KOPT-K1 (cell line): Measurements from ENCODE around the gene ACSS3.

Experiments used
- H3K27ac ChIP-seq: fragments of 200-600 bp; sonication (generic); 2 replicates; pipeline ENCODE4 v1.5.1; 2016; ENCODE audit warnings: antibody characterized with exemption, mild to moderate bottlenecking, low read depth, low read length; ENCODE audit not compliant: poor library complexity, severe bottlenecking
- H3K36me3 ChIP-seq: fragments of 200-600 bp; sonication (generic); 2 replicates; pipeline ENCODE4 v1.5.1; 2017; ENCODE audit warnings: antibody characterized with exemption, mild to moderate bottlenecking, low read length, moderate library complexity; ENCODE audit not compliant: insufficient read depth
- H3K9me3 ChIP-seq: fragments of 200-600 bp; sonication (generic); 2 replicates; pipeline ENCODE4 v1.5.1; 2017; ENCODE audit warnings: antibody characterized with exemption, low read length, mild to moderate bottlenecking; ENCODE audit not compliant: insufficient read depth, poor library complexity, severe bottlenecking

Gene ACSS3

DNA sequence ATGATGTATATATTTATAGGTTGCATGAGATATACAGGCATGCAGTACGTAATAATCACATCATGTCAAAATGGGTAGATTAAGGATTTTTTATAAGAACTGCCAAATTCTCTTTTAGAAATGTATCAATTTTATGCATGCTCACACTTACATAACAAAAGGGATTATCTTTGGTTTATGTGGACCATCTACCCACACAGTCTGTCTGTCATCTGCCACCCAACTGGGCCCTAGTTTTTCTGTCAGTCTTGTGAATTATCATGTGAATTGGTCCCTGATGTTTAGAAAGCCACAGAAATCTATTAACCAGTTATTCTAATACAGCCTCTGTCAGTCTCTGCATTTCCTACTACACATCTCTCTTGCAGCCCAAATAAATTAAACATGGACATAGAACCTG lies 133.4 kb downstream of the ACSS3 start:
- H3K36me3 ChIP-seq, result no peaks in the 10 kb centered on the region
- H3K27ac ChIP-seq, result no peak overlapping the region
- H3K9me3 ChIP-seq, result no peaks in the 10 kb centered on the region

DNA sequence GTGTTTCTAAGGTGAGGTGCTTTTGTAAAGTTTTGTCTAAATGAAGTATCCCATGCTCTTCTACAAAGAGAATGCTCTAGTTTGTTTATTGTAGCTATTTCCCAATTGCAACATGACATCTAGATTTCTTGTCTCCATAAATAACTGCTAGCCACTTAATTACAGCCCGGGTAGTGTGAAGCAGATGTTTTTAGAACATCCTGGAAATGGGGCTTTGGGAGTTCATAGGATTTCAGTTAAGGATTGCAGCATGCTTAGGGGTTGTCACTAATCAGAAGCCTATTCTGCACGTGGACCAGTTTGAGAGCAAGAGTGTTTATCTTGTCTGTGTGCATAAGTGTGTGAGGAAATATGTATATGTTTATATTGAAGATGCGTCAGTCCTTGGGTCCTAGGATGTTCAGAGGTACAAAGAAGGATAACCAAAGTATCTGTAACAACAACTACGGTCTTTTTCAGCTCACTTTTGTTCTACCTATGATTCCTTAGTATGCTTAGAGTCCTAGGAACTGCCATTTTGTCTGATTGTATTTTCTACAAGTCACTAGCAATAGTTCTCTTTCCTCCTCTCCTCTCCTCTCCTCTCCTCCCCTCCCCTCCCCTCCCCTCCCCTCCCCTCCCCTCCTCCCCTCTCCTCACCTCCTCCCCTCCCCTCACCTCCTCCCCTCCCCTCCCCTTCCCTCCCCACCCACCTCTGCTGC lies 135.3 kb downstream of the ACSS3 start:
- no peak overlapping the region for H3K27ac ChIP-seq
- H3K36me3 ChIP-seq, result no peaks in the 10 kb centered on the region
- no peaks in the 10 kb centered on the region for H3K9me3 ChIP-seq

DNA sequence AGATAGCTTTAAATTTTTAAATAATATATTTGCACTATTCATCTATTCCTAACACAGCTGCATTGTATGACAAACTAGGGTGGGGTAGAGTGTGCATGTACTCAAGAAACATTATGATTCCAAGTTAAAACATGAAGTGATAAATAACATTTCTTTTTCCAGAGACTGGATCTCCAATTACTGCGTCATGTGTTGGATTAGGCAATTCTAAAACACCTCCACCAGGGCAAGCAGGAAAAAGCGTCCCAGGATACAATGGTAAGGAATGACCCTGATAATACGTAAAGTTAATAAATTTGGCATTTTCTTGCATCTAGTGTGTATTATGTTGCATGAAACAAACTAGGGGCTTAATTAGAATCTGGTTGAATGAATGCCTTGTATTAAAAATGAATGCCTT lies 138.9 kb downstream of the ACSS3 start:
- H3K9me3 ChIP-seq, result no peaks in the 10 kb centered on the region
- H3K36me3 ChIP-seq, result no peaks in the 10 kb centered on the region
- H3K27ac ChIP-seq, result no peak overlapping the region

DNA sequence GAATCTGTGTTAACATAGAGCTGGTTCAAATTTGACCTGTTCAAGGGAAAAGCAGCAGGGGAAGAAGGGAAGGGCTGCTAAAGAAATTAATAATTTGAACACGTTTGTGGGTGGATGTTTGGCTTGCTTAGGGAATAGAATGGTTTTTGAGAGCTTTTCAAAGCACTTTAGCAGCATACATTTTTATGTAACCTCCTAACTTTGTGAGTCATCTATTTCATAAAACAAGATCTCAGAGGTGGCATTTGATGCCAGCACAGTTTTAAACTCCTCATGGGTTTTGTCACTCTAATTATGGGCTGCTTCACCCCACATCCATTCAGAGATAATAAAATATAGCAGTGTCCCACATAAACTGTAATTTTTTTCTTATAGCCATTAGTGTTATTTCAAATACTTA lies 143.8 kb downstream of the ACSS3 start:
- H3K27ac ChIP-seq, result no peak overlapping the region
- H3K36me3 ChIP-seq, result no peaks in the 10 kb centered on the region
- no peaks in the 10 kb centered on the region for H3K9me3 ChIP-seq

DNA sequence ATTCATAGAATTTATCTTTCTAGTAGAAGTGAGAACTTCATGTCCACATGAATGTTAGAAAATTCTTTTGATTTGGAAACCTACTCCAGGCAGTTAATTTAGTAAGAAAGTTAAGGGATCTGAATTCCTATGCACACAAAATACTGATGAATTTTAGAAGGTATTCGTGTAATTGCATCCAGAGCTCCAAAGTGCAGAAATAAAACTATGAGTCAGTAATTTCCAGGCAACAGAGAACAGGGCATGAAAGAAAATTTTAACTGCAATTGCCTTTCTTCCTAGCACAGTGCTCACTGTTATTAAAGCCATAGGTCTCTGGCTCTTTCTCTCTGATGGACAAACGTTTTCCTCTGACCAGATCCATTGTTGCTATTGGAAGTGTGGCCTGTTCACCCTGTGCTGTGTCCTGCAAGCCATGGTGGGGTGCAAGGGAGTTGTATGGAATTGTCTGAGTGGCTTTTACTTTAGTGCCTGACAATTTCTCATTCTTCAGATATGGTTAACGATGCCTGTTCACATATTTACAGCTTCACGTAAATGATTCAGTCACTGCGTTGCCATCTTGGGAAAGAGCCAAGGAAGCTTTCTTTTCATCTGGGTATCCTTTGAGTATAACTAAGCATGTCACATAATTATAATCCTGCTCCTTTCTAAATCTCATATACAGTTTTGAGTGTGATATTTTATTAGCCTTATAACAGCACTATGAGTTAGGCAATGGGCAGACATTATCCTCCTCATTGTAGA lies 145.1 kb downstream of the ACSS3 start:
- H3K36me3 ChIP-seq, result no peaks in the 10 kb centered on the region
- no peak overlapping the region for H3K27ac ChIP-seq
- H3K9me3 ChIP-seq, result no peaks in the 10 kb centered on the region

DNA sequence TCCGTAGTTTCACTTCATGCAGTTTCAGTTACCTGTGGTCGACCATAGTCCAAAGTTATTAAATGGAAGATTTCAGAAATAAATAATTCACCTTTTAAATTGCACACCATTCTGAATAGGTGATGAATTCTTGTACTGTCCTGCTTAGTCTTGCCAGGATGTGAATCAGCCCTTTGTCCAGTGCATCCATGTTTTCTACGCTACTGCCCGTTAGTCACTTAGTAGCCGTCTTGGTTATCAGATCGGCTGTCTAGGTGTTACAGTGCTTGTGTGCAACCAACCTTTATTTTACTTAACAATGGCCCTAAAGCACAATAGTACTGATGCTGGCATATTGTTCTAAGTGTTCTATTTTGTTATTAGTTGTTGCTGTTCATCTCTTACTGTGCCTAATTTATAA lies 146.7 kb downstream of the ACSS3 start:
- H3K36me3 ChIP-seq, result no peaks in the 10 kb centered on the region
- H3K27ac ChIP-seq, result no peak overlapping the region
- H3K9me3 ChIP-seq, result no peaks in the 10 kb centered on the region

DNA sequence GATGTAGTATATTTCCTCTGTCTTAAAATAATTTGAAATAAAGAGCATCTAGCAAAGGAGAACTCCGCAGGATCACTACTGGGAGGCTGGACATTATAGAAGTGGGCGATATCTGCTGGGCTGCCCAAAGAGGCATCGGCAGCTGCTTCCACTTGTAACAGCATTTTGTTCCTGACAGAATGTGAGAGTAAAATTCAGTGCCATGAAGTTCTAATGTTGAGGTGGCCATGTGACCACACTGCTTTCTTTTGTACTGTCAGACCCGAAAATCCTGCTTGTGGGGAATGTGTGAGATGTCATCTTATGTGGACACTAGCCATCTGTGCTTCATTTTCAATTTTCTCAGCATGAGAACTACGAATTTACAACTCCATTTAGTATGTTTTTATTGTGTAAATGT lies 151.9 kb downstream of the ACSS3 start:
- no peaks in the 10 kb centered on the region for H3K36me3 ChIP-seq
- H3K9me3 ChIP-seq, result no peaks in the 10 kb centered on the region
- no peak overlapping the region for H3K27ac ChIP-seq

DNA sequence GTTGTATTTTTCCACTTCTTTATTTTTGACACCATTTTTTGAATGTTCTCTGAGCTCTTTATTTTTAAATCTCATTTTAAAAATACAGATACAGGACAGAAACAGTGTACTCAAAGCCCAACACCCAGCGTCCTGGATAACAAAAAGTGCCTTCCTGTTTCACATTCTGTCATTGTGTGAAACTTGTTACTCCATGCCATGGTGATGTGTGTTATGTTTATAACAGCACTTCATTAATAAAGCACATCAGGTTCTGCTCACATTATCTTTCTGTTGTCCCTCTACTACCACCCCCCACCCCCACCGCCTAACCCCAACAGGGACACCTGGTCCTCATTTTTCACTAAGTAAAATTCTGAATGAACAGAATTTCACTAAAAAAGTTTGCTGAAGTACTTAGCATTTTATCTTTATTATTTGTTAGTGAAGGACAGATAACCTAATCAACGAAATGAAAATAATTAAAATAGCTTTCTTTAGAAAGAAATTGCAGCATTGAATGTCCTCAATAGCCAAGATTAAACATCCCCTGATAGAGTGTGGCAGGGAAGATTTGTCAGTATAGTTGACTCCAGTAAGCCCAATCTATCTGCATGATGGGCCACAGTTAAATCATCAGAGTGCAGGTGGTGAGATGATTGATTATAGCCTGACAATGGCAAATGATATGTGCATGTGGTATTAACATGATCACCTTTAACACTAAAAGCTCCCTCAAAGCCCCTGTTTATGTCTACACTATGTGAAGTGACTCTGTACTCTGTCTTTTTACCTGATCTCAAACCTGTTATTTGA lies 153.9 kb downstream of the ACSS3 start:
- Histone ChIP-seq H3K36me3 (no peaks in the 10 kb centered on the region), H3K27ac (no peak overlapping the region), H3K9me3 (no peaks in the 10 kb centered on the region)

DNA sequence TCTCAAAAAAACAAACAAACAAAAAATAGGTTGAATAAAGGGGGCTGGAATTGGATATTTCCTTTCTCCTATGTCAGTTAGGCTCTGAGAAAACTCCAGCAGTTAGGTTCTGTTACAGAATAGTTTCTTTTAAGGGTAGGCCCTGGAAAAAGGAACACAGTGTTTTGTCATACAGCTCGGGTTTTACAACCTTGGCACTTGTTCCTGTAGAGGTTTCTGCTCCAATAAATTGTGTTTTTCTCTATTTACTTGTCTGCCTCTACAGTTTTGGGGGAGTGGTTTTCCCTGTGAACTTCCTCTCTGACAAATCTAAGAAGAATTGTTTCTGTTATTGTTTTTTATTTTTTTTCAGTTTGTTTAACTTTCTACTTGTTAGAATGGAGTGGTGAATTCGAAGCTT lies 167.6 kb downstream of the ACSS3 start:
- Histone ChIP-seq H3K36me3 (no peaks in the 10 kb centered on the region), H3K27ac (no peak overlapping the region), H3K9me3 (no peaks in the 10 kb centered on the region)

DNA sequence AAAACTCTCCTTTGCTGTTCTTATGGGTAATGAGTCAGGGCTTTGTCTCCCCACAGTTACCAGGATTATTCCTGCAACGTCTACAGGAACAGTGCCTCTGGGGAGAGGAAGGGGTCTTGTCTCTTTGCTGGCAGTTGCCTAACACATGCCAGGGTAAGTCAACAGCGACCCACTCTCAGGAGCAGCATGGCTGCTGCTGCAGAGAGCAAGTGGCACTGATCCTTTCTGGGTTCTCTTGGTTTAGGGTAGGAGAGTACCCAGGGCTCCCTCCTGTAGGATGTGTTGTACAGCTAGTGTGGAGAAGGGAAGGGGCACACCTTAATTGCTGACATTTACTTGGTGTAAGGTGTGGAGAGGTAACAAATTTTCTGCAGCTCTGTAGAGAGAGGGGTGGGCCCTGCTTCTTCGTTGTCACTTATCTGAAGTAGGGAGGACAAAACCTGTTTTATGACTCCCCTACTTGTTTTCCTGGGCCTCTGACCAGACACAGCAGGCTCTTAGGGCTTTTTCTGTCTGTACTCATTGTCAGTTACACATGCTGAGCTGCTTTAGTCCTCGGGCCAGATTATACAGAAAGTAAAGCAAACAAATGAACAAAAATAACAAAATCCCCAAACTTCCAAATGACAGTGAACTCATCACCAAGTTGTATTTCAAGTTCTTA lies 168.2 kb downstream of the ACSS3 start:
- H3K27ac ChIP-seq, result no peak overlapping the region
- no peaks in the 10 kb centered on the region for H3K36me3 ChIP-seq
- H3K9me3 ChIP-seq, result no peaks in the 10 kb centered on the region

DNA sequence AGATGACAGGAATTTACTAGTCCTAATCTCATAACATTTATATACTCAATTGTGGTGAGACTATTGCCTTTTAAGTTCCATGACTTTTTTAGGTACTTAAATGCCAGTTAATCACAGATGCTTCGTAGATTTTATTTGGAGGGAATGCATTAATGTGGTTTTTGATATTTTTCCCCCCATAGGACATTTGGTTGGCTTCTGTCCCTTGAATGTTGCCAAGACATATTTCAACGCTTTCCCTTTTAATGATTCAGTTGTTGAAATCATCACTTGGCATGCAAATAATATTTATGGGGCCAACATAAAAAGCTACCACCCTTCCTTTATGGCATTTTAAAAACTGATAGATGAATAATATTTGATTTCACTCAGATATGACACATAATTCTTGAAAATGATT lies 172.1 kb downstream of the ACSS3 start:
- H3K9me3 ChIP-seq, result no peaks in the 10 kb centered on the region
- H3K27ac ChIP-seq, result no peak overlapping the region
- H3K36me3 ChIP-seq, result no peaks in the 10 kb centered on the region

DNA sequence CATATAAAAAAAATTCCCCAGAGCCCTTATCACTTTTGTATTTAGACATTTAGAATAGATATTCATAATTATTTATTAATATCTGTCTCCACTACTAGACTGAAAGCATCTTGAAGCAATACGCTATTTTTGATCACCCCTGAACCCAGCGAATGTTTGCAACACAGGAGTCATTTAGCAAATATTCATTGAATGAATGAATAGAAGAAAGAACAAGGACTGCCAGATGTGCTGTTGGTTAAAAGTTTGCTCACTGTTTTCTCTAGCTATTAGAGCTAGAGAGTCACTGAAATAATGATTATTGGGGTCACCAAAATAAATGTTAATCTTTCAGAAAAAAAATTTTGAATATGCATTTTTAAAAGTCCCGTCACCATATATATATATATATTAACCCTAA lies 174.3 kb downstream of the ACSS3 start:
- no peaks in the 10 kb centered on the region for H3K9me3 ChIP-seq
- H3K36me3 ChIP-seq, result no peaks in the 10 kb centered on the region
- H3K27ac ChIP-seq, result no peak overlapping the region

DNA sequence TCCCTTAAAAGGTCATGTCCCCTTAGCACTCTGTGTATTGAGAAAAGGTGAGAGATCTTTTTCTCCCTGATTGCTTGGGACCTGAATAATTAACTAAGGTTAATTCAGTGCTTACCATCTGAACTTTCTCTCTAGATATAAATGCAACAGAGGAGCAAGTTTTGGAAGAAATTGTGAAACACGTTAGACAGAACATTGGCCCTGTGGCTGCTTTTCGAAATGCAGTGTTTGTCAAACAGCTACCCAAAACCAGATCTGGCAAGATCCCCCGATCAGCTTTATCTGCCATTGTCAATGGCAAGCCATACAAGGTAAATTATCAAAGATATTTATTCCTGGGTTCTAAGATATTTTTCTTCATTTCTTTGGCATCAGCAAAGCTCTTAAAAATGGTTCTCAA lies 175.5 kb downstream of the ACSS3 start:
- Histone ChIP-seq H3K36me3 (no peaks in the 10 kb centered on the region), H3K27ac (no peak overlapping the region), H3K9me3 (no peaks in the 10 kb centered on the region)

DNA sequence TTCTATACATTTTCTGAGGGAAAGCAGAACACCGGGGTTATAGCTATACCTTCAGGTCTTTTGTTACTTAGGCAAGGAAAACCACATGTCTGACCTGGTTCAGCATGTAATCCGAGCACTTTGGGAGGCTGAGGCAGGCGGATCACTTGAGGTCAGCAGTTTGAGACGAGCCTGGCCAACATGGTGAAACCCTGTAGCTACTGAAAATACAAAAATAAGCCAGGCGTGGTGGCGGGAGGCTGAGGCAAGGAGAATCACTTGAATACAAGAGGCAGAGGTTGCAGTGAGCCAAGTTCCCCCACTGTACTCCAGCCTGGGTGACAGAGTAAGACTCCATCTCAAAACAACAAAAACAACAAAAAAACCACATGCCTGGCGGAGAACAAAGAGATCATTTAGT lies 177.6 kb downstream of the ACSS3 start:
- H3K9me3 ChIP-seq, result no peaks in the 10 kb centered on the region
- no peaks in the 10 kb centered on the region for H3K36me3 ChIP-seq
- H3K27ac ChIP-seq, result no peak overlapping the region

DNA sequence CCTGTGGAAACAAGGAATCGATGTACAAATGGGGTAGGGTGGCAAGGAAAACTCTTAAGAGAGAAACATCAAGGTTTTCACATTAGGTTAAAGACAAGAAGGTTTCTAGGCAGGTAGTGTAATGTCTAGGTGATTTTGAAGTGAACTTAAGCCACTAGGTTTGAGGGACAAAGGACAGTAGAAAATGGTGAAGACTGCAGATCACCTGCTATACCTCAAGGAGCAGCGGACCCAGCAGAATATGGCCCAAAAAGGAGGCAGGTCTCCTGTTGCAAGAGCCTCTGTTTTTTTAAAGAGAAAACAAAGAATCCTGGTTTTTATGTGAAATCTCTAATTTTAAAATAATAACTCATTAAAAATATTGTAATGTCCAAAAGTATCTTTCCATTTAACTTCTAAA lies 178.1 kb downstream of the ACSS3 start:
- Histone ChIP-seq H3K9me3 (no peaks in the 10 kb centered on the region), H3K36me3 (no peaks in the 10 kb centered on the region), H3K27ac (no peak overlapping the region)
